HuH-7 (cell line): ENCODE measurements around the gene CACNG6.
"Not testable (repeated sequence)": the region's sequence is repeated elsewhere in the genome, so short reads cannot be mapped to it uniquely, and the experiment has no call there.

ENCODE experiments used
- DNase-seq: peaks from one replicate; pipeline ENCODE4 v3.0.0; 2011; ENCODE audit warnings: low spot score

The CACNG6 gene

GRCh38 chr19:53991224-53992113 lies at the start of gene CACNG6:
TSS of gene CACNG6 (plus strand) at chr19:53991637. CDS start at chr19:53992878, 1,241 bp downstream.
- no peak for DNase-seq

- no peak for DNase-seq
Observed at GRCh38 chr19:53942001-53942786, 49.2 kb upstream of the CACNG6 start.

- DNase-seq, result no peak
Observed at GRCh38 chr19:53944416-53944815, 47.0 kb upstream of the CACNG6 start.

- no peak for DNase-seq
Observed at GRCh38 chr19:53944933-53945332, 46.5 kb upstream of the CACNG6 start.

GRCh38 chr19:53945441-53945840 lies 46.0 kb upstream of the CACNG6 start:
- DNase-seq, result no peak

GRCh38 chr19:53945998-53946397 lies 45.4 kb upstream of the CACNG6 start:
- DNase-seq, result no peak

- peak; percentile 53 for DNase-seq
Observed at GRCh38 chr19:53947624-53948023, 43.8 kb upstream of the CACNG6 start.

GRCh38 chr19:53948611-53949010 lies 42.8 kb upstream of the CACNG6 start:
- DNase-seq, result not testable (repeated sequence)

- no peak for DNase-seq
Observed at GRCh38 chr19:53951436-53951835, 40.0 kb upstream of the CACNG6 start.

- DNase-seq, result no peak
Observed at GRCh38 chr19:53951947-53952346, 39.5 kb upstream of the CACNG6 start.

GRCh38 chr19:53953383-53953782 lies 38.1 kb upstream of the CACNG6 start:
- no peak for DNase-seq

- no peak for DNase-seq
Observed at GRCh38 chr19:53957448-53958167, 33.8 kb upstream of the CACNG6 start.

- DNase-seq, result no peak
Observed at GRCh38 chr19:53958168-53958571, 33.3 kb upstream of the CACNG6 start.

- DNase-seq, result no peak
Observed at GRCh38 chr19:53958823-53959757, 32.3 kb upstream of the CACNG6 start.

GRCh38 chr19:53960187-53960586 lies 31.2 kb upstream of the CACNG6 start:
- no peak for DNase-seq

GRCh38 chr19:53960886-53961285 lies 30.6 kb upstream of the CACNG6 start:
- DNase-seq, result no peak

GRCh38 chr19:53961523-53962356 lies 29.7 kb upstream of the CACNG6 start:
- no peak for DNase-seq

- DNase-seq, result no peak
Observed at GRCh38 chr19:53962887-53963431, 28.5 kb upstream of the CACNG6 start, which contains the start of gene CACNG8. TSS of gene CACNG8 (plus strand) at chr19:53962937.

- DNase-seq, result no peak
Observed at GRCh38 chr19:53965091-53965490, 26.3 kb upstream of the CACNG6 start.

GRCh38 chr19:53966931-53967330 lies 24.5 kb upstream of the CACNG6 start:
- no peak for DNase-seq
